SK-N-SH (cell line): ENCODE measurements around the gene ITPA.
"Not testable (repeated sequence)": the region's sequence is repeated elsewhere in the genome, so short reads cannot be mapped to it uniquely, and the experiment has no call there.

ENCODE experiments used
- EZH2phosphoT487 ChIP-seq: fragments of 200-600 bp; sonication (generic); IDR thresholded peaks from 2 replicates; pipeline ENCODE4 v1.6.1; 2017; ENCODE audit warnings: low read depth, mixed run types, mild to moderate bottlenecking, antibody characterized with exemption, moderate library complexity, borderline replicate concordance
- RCOR1 ChIP-seq: fragments of 150-350 bp; IDR thresholded peaks from 2 replicates; pipeline ENCODE4 v1.6.1; 2017; ENCODE audit warnings: antibody characterized with exemption, low read length

DNA sequence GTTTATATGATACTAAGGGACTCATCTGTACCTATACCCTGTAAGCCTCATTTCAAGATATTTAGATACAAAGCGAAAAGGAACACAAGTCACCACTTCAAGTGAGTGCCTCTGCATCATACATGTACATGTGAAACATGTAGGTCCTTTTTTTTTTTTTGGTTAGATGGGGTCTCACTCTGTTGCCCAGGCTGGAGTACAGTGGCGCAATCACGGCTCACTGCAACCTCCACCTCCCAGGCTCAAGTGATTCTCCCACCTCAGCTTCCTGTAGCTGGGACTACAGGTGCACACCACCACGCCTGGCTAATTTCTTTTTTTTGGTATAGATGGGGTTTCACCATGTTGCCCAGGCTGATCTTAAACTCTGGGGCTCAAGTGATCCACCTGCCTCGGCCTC, 26.9 kb upstream of the ITPA start:
- not testable (repeated sequence) for TF ChIP-seq RCOR1, EZH2phosphoT487
